Measurements from ENCODE around the gene INTS3.

GRCh38 chr1:153770797-153771196 is 42.9 kb downstream of the INTS3 start:
- no peak for TF ChIP-seq POLR2AphosphoS5 (IDR thresholded peaks at IDR 0.05)
- TF ChIP-seq EZH2 (IDR thresholded peaks at IDR 0.05; ENCODE audit: borderline replicate concordance, insufficient read depth, low read length, poor library complexity, severe bottlenecking) = no peak
